ENCODE measurements around the gene TMEM126A. TPM values are rescaled to one million over a fixed set of nuclear protein-coding genes. Genes with fewer than 3 reads are reported as not detected.

The TMEM126A gene
- total and polyA plus RNA-seq, 2 of the 13 experiments (the other 11 are each of a cell fraction or from before 2014, with no cell fraction given): 59.5 to 66.9 TPM

DNA sequence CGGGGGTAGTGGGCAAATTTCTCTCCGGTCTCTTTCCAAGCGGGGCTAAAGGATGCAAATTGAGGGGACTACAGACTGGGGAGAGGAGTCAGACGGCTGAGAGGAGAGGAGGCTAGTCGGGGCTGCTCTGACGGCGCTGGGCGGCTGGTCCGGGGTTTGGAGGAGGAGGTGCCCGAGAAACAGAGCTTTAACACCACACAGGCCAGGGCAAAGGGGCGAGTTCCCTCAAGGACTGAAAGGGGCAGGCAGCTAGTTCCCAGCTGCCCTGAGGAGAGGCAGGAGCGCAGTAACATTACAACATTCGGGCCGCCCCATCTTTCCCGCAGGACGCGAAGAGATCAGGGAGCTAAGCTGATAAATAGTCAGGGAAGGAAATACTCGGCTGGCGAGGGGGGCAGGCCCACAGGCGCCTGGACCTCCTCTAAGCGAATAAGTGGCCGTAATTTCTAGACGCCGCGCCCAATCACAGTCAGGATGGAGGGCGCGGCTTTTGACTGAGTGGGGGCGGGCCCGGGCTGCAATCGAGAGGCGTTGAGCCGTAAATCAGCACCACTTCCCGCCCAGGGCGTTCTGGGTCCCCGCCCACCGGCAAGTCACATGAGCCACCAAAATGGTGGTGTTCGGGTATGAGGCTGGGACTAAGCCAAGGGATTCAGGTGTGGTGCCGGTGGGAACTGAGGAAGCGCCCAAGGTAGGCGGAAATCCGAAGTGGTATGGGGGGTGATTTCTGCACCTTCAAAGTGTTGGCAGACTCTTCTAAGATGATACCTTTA, 19.6 kb upstream of the TMEM126A start, which contains the start of gene TMEM126B (continued):
- TF ChIP-seq, protein P1, sequence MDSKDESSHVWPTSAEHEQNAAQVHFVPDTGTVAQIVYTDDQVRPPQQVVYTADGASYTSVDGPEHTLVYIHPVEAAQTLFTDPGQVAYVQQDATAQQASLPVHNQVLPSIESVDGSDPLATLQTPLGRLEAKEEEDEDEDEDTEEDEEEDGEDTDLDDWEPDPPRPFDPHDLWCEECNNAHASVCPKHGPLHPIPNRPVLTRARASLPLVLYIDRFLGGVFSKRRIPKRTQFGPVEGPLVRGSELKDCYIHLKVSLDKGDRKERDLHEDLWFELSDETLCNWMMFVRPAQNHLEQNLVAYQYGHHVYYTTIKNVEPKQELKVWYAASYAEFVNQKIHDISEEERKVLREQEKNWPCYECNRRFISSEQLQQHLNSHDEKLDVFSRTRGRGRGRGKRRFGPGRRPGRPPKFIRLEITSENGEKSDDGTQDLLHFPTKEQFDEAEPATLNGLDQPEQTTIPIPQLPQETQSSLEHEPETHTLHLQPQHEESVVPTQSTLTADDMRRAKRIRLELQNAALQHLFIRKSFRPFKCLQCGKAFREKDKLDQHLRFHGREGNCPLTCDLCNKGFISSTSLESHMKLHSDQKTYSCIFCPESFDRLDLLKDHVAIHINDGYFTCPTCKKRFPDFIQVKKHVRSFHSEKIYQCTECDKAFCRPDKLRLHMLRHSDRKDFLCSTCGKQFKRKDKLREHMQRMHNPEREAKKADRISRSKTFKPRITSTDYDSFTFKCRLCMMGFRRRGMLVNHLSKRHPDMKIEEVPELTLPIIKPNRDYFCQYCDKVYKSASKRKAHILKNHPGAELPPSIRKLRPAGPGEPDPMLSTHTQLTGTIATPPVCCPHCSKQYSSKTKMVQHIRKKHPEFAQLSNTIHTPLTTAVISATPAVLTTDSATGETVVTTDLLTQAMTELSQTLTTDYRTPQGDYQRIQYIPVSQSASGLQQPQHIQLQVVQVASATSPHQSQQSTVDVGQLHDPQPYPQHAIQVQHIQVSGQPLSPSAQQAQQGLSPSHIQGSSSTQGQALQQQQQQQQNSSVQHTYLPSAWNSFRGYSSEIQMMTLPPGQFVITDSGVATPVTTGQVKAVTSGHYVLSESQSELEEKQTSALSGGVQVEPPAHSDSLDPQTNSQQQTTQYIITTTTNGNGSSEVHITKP (CRISPR knock-in tag; IDR thresholded peaks at IDR 0.05; ENCODE audit: low read depth): no peak; the same call in 1 of the 2 replicates
- TF ChIP-seq FOSL2 (CRISPR knock-in tag; IDR thresholded peaks at IDR 0.05) (no peak), ZNF496 (CRISPR knock-in tag; IDR thresholded peaks at IDR 0.05; ENCODE audit: insufficient replicate concordance) (no peak), PITX1 (CRISPR knock-in tag; IDR thresholded peaks at IDR 0.05) (no peak), PCBP1 (IDR thresholded peaks at IDR 0.05; ENCODE audit: borderline replicate concordance, low read depth, low read length) (no peak), ATF7-NPFF (CRISPR knock-in tag; IDR thresholded peaks at IDR 0.05; ENCODE audit: low read depth) (no peak), ZFP36L1 (CRISPR knock-in tag; IDR thresholded peaks at IDR 0.05) (peak; percentile 86; the same call in 1 of the 2 replicates), ZNF83 (CRISPR knock-in tag; IDR thresholded peaks at IDR 0.05; ENCODE audit: borderline replicate concordance) (no peak), FOXK1 (CRISPR knock-in tag; IDR thresholded peaks at IDR 0.05; ENCODE audit: borderline replicate concordance, low read depth) (0 out of 2 replicates have a peak, but pooled peaks have one; percentile 36)
- TF ChIP-seq, protein P2, sequence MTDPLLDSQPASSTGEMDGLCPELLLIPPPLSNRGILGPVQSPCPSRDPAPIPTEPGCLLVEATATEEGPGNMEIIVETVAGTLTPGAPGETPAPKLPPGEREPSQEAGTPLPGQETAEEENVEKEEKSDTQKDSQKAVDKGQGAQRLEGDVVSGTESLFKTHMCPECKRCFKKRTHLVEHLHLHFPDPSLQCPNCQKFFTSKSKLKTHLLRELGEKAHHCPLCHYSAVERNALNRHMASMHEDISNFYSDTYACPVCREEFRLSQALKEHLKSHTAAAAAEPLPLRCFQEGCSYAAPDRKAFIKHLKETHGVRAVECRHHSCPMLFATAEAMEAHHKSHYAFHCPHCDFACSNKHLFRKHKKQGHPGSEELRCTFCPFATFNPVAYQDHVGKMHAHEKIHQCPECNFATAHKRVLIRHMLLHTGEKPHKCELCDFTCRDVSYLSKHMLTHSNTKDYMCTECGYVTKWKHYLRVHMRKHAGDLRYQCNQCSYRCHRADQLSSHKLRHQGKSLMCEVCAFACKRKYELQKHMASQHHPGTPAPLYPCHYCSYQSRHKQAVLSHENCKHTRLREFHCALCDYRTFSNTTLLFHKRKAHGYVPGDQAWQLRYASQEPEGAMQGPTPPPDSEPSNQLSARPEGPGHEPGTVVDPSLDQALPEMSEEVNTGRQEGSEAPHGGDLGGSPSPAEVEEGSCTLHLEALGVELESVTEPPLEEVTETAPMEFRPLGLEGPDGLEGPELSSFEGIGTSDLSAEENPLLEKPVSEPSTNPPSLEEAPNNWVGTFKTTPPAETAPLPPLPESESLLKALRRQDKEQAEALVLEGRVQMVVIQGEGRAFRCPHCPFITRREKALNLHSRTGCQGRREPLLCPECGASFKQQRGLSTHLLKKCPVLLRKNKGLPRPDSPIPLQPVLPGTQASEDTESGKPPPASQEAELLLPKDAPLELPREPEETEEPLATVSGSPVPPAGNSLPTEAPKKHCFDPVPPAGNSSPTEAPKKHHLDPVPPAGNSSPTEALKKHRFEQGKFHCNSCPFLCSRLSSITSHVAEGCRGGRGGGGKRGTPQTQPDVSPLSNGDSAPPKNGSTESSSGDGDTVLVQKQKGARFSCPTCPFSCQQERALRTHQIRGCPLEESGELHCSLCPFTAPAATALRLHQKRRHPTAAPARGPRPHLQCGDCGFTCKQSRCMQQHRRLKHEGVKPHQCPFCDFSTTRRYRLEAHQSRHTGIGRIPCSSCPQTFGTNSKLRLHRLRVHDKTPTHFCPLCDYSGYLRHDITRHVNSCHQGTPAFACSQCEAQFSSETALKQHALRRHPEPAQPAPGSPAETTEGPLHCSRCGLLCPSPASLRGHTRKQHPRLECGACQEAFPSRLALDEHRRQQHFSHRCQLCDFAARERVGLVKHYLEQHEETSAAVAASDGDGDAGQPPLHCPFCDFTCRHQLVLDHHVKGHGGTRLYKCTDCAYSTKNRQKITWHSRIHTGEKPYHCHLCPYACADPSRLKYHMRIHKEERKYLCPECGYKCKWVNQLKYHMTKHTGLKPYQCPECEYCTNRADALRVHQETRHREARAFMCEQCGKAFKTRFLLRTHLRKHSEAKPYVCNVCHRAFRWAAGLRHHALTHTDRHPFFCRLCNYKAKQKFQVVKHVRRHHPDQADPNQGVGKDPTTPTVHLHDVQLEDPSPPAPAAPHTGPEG (CRISPR knock-in tag; IDR thresholded peaks at IDR 0.05): 0 out of 2 replicates have a peak, but pooled peaks have one; percentile 43
- TF ChIP-seq, protein P3, sequence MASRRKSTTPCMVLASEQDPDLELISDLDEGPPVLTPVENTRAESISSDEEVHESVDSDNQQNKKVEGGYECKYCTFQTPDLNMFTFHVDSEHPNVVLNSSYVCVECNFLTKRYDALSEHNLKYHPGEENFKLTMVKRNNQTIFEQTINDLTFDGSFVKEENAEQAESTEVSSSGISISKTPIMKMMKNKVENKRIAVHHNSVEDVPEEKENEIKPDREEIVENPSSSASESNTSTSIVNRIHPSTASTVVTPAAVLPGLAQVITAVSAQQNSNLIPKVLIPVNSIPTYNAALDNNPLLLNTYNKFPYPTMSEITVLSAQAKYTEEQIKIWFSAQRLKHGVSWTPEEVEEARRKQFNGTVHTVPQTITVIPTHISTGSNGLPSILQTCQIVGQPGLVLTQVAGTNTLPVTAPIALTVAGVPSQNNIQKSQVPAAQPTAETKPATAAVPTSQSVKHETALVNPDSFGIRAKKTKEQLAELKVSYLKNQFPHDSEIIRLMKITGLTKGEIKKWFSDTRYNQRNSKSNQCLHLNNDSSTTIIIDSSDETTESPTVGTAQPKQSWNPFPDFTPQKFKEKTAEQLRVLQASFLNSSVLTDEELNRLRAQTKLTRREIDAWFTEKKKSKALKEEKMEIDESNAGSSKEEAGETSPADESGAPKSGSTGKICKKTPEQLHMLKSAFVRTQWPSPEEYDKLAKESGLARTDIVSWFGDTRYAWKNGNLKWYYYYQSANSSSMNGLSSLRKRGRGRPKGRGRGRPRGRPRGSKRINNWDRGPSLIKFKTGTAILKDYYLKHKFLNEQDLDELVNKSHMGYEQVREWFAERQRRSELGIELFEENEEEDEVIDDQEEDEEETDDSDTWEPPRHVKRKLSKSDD (CRISPR knock-in tag; IDR thresholded peaks at IDR 0.05; ENCODE audit: low read depth): peak; percentile 70; the same call in 1 of the 2 replicates

All from HepG2 (cell line).